ENCODE data around the gene UBE2I. TPM values are rescaled to one million over a fixed set of nuclear protein-coding genes. Genes with fewer than 3 reads are reported as not detected.

UBE2I gene
- total and polyA plus RNA-seq, 2 donors (not counting 1 experiment from before 2014, with no cell fraction given) = 152 to 265 TPM

DNA sequence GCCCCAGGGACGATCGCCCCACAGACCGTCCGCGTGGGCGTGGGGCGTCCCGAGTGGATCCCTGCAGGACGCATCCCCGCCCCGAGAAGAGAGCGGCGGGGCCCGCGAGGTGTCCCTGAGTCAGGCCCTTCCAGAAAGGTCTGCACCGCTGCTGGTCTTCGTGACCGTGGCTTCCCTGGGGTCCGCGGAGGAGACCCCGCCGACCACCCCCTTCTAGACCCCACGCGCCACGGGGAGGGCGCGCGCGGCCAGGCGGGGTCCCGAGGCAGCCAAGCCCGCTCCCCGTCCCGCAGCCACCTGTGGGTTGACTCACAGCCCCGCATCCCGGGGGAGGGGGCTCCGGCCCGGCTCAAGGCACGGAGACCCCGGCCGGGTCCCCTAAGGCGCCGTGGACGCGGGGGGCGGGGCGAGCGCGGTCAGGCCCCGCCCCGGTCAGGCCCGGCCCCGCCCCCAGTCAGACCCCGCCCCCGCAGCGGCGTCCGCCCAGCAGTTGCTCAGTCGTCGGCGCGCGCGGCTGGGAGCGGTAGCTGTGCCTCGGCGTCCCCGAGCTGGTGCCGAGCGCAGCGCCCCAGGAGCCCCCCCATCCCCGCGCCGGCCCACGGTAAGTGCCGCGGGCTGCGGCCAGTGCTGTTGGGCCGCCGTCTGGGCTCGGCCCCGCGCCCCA, 23.8 kb downstream of the UBE2I start, which contains the start of gene BAIAP3:
Gene BAIAP3, plus strand, starts transcription at position 497 of the 664 bp plus-strand sequence. CDS start 4,905 bp downstream, outside the sequence.
- Histone ChIP-seq H3K4me2 (replicated peaks; ENCODE audit: low read depth, low read length, poor library complexity, severe bottlenecking) (peak within 1 kb of the TSS; percentile 97), H3K9ac (ENCODE audit: low read length) (peak within 1 kb of the TSS; percentile 76), H3K27me3 (replicated peaks in 1 of 4; ENCODE audit: control extremely low read depth in 1 of 4, control insufficient read depth in 3 of 4, insufficient read depth in 4 of 4, low read length in 3 of 4) (peaks cover 0 to 47% (median 20%) of the 10 kb centered on the region in 4 experiments), H3K9me3 (ENCODE audit: control extremely low read depth in 1 of 3, control insufficient read depth in 2 of 3, insufficient read depth in 1 of 3, low read length in 2 of 3) (peaks cover 0 to 25% (median 3%) of the 10 kb centered on the region in 3 donors), H4K20me1 (ENCODE audit: control insufficient read depth, insufficient read depth, low read length, poor library complexity, severe bottlenecking) (peaks cover 18% of the 10 kb centered on the region), H3K4me3 (ENCODE audit: control extremely low read depth in 1 of 5, extremely low read depth in 1 of 5, insufficient read depth in 1 of 5, low read depth in 2 of 5, low read length in 4 of 5) (peak within 1 kb of the TSS in 4 of 5 experiments; percentile 37 to 63 (median 54)), H3K4me1 (ENCODE audit: control insufficient read depth in 2 of 2, insufficient read depth in 2 of 2, low read length in 2 of 2) (peaks cover 48 to 65% of the 10 kb centered on the region in 2 donors), H3K36me3 (replicated peaks in 1 of 2; ENCODE audit: control extremely low read depth in 1 of 2, control insufficient read depth in 1 of 2, extremely low read depth in 1 of 2, insufficient read depth in 2 of 2, low read length in 1 of 2) (no peaks in the 10 kb centered on the region), H3K79me2 (ENCODE audit: control insufficient read depth, insufficient read depth, low read length) (peaks cover 3% of the 10 kb centered on the region), H3K27ac (ENCODE audit: low read length in 2 of 2) (peak within 1 kb of the TSS; percentile 90 to 91), H2AFZ (ENCODE audit: insufficient read depth, low read depth, low read length, poor library complexity, severe bottlenecking) (no peak within 1 kb of the TSS)
- CTCF ChIA-PET = interaction anchor here (1.2 kb wide), 1 partner anchor 32 kb away, joined by 3 read pairs; no protein-coding TSS in a partner anchor
- intact Hi-C loops (cut with micrococcal nuclease) = loop anchor here (1.0 kb wide), 1 partner anchor 9 kb away; no protein-coding TSS in a partner anchor
- Mint-ChIP-seq H3K4me3 (peak within 1 kb of the TSS; percentile 88), H3K9me3 (ENCODE audit: insufficient read depth) (no peaks in the 10 kb centered on the region), H3K27ac (peak within 1 kb of the TSS; percentile 96), H3K27me3 (peaks cover 7% of the 10 kb centered on the region), H3K4me1 (peaks cover 23% of the 10 kb centered on the region)
- peak; percentile 62 for ATAC-seq (ENCODE audit: low read depth)
- POLR2A ChIA-PET = interaction anchor here (1.6 to 2.1 kb wide), 2 partner anchors 28 to 87 kb away, joined by 6 to 10 read pairs; partner anchors contain the start of gene UQCC4
- TF ChIP-seq EZH2 (IDR thresholded peaks at IDR 0.05; ENCODE audit: borderline replicate concordance, insufficient read depth, low read depth, low read length, poor library complexity, severe bottlenecking) = no peak
- TF ChIP-seq, protein P1, sequence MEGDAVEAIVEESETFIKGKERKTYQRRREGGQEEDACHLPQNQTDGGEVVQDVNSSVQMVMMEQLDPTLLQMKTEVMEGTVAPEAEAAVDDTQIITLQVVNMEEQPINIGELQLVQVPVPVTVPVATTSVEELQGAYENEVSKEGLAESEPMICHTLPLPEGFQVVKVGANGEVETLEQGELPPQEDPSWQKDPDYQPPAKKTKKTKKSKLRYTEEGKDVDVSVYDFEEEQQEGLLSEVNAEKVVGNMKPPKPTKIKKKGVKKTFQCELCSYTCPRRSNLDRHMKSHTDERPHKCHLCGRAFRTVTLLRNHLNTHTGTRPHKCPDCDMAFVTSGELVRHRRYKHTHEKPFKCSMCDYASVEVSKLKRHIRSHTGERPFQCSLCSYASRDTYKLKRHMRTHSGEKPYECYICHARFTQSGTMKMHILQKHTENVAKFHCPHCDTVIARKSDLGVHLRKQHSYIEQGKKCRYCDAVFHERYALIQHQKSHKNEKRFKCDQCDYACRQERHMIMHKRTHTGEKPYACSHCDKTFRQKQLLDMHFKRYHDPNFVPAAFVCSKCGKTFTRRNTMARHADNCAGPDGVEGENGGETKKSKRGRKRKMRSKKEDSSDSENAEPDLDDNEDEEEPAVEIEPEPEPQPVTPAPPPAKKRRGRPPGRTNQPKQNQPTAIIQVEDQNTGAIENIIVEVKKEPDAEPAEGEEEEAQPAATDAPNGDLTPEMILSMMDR (IDR thresholded peaks at IDR 0.05) = no peak
- 6% methylated on average over 78 of the region's 83 CpGs for WGBS (ENCODE audit: insufficient coverage)
- DNase-seq = peak; percentile 69

Measured in B cell (primary cell).